Ovary (tissue), 3 donors: Measurements from ENCODE around the gene CCDC7.

Source experiments
- EP300 ChIP-seq: sonication (generic); formaldehyde crosslinking; IDR thresholded peaks from one replicate; pipeline ENCODE4 v1.6.1; 2017; ENCODE audit warnings: antibody characterized with exemption
- TF ChIP-seq, protein P1 (sequence below), 3 donors: fragments of 450-650 bp in 2 of 3; fragments of 200-600 bp in 1 of 3; IDR thresholded peaks; one replicate each; pipeline versions ENCODE4 v1.5.1 to v1.8.0; 2016 to 2022; ENCODE audit warnings: antibody characterized with exemption in 3 of 3, mild to moderate bottlenecking in 1 of 3
- donor health status: DM: no; HTN: no; CAD: no.

DNA sequence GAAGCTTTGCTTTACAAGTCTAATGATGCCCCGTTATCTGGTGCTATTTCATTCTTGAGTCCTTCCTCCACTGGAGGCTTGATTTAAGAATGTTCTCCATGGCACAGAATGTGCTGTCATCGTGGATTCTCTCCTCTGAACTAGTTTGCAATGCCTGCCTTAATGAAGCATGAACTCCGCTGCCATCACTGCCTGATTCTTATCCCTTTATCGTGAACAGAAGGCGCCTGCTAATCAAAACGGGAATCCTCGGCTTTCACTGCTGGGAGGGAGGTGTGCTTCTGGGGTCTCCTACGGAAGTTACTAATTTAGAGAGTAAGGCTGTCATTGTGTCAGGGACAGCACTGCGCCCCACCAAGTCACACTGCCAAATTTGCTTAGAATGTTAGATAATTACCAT lies 455.9 kb downstream of the CCDC7 start:
- TF ChIP-seq, protein P1, sequence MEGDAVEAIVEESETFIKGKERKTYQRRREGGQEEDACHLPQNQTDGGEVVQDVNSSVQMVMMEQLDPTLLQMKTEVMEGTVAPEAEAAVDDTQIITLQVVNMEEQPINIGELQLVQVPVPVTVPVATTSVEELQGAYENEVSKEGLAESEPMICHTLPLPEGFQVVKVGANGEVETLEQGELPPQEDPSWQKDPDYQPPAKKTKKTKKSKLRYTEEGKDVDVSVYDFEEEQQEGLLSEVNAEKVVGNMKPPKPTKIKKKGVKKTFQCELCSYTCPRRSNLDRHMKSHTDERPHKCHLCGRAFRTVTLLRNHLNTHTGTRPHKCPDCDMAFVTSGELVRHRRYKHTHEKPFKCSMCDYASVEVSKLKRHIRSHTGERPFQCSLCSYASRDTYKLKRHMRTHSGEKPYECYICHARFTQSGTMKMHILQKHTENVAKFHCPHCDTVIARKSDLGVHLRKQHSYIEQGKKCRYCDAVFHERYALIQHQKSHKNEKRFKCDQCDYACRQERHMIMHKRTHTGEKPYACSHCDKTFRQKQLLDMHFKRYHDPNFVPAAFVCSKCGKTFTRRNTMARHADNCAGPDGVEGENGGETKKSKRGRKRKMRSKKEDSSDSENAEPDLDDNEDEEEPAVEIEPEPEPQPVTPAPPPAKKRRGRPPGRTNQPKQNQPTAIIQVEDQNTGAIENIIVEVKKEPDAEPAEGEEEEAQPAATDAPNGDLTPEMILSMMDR (IDR thresholded peaks at IDR 0.05), result no peak
- TF ChIP-seq EP300, result no peak
